Measurements from ENCODE around the gene SCAND1.
"Not testable (repeated sequence)": the region's sequence is repeated elsewhere in the genome, so short reads cannot be mapped to it uniquely, and the experiment has no call there.

The SCAND1 gene

GRCh38 chr20:35954200-35954906 lies at the start of gene SCAND1:
Gene SCAND1 (minus strand): TSS chr20:35954502. CDS start chr20:35954284, 218 bp downstream.
- DNase-seq (ENCODE audit: low read depth) = peak; percentile 95

DNA sequence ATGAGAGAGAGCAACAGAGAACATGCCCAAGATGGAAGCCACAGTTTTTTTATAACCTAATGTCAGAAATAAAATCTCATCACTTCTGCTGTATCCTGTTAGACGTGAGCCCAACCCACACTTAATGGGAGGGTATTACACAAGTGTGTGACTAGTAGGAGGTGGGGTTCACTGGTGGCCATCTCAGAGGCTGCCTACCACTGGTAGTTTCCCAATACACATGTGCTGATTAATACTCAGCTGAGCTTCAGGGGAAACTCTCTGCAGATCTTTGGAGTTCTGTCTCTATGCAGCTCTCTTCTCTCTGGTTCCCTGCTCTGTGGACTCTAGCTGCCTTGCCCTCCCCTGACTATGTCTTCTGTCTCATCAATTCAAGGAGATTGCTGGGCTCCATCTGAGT lies 49.7 kb upstream of the SCAND1 start:
- DNase-seq (ENCODE audit: low read depth) = no peak

DNA sequence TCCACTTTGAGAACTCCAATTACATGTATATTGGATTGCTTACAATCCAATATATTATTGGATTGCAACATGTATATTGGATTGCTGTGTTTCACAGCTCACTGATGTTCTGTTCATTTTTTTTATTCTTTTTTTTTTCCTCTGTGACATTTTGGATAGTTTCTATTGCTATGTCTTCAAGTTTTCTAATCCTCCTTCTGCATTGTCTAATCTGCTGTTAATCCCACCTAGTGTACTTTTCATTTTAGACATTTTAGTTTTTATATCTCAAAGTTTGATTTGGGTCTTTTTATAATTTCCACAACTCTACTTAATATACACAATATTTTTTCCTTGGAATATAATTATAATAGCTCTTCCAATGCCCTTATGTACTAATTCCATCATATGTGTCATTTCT lies 48.6 kb upstream of the SCAND1 start:
- DNase-seq (ENCODE audit: low read depth) = no peak

DNA sequence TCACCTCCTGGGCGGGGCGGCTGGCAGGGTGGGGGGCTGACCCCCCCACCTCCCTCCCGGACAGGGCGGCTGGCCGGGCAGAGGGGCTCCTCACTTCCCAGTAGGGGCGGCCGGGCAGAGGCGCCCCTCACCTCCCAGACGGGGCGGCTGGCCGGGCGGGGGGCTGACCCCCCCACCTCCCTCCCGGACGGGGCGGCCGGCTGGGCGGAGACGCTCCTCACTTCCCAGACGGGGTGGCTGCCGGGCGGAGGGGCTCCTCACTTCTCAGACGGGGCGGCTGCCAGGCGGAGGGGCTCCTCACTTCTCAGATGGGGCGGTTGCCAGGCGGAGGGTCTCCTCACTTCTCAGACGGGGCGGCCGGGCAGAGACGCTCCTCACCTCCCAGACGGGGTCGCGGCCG lies 47.0 kb upstream of the SCAND1 start:
- not testable (repeated sequence) for DNase-seq (ENCODE audit: low read depth)

- not testable (repeated sequence) for DNase-seq (ENCODE audit: low read depth)
These were observed 42.2 kb upstream of the SCAND1 start for GRCh38 chr20:35996492-35996891.

DNA sequence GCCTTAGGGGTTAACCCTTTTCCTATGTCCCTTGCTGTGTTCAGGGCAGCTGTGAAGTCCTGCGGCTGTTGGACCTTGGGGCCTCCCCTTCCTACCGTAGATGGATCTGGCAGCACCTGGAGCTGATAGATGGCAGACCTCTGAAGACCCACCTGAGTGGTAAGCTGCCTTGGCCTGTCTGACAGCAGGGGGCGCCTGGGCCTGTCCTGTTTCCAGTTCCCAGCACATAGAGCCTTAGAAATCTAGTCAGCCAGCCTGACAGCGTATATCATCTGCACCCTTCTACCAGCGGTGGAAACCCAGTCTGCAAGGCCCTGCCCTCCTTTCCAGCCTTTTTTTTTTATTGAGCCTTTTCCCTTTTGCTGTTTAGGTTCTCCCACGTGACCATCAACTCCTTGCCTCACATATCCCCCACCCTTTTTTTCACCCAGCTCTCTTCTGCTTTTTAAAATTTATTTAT lies 40.7 kb upstream of the SCAND1 start:
- DNase-seq (ENCODE audit: low read depth) = peak; percentile 70

GRCh38 chr20:35992713-35993335 lies 38.5 kb upstream of the SCAND1 start:
- peak; percentile 4 for DNase-seq (ENCODE audit: low read depth)

- DNase-seq (ENCODE audit: low read depth) = no peak
These were observed 37.0 kb upstream of the SCAND1 start for GRCh38 chr20:35991142-35991771.

DNA sequence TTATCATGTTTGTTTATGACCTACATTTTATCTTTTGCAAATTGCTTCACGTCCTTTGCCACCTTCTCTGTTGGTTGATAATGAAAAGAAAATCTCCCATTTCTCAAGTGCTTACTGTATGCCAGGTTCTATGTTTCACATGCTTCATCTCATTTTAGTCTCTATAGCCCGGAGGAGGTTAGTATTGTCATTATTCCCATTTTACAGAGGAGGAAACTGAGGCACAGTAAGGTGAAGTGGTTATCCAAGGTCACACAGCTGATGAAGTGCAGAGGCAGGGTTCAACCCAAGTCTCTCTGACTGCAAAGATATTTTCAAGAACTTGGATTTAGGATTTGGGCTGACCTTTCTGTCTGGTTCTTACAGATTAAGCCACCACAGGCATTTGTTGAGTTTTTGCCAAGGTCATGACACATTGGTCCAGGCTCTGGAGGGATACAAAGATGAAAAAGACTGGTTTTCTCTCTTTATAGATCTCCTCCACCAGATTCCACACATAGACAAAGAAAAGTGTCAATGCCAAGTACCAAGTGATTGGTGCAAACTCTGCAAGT lies 34.7 kb upstream of the SCAND1 start:
- no peak for DNase-seq (ENCODE audit: low read depth)

DNA sequence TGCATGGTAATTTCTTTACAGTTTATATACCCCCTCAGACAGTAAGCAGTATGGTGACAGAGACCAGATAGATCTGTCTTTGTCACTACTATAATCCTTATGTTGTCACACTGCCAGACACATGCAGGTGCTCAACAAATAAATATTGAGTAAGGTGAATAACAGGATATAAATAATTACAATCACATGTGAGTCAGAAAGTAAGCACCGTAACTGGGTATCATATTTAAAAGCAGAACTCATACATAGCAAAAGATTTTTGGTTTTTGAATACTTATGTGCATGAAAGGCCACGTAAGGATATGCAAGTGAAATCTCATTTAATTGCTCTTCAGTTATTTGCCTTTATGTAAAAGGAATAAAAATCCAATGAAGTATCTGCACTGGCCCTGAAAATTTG lies 31.5 kb upstream of the SCAND1 start:
- no peak for DNase-seq (ENCODE audit: low read depth)

GRCh38 chr20:35984382-35984781 lies 30.1 kb upstream of the SCAND1 start:
- DNase-seq (ENCODE audit: low read depth) = no peak

- no peak for DNase-seq (ENCODE audit: low read depth)
These were observed 27.7 kb upstream of the SCAND1 start for GRCh38 chr20:35981969-35982368.

GRCh38 chr20:35979544-35979943 lies 25.2 kb upstream of the SCAND1 start:
- no peak for DNase-seq (ENCODE audit: low read depth)

DNA sequence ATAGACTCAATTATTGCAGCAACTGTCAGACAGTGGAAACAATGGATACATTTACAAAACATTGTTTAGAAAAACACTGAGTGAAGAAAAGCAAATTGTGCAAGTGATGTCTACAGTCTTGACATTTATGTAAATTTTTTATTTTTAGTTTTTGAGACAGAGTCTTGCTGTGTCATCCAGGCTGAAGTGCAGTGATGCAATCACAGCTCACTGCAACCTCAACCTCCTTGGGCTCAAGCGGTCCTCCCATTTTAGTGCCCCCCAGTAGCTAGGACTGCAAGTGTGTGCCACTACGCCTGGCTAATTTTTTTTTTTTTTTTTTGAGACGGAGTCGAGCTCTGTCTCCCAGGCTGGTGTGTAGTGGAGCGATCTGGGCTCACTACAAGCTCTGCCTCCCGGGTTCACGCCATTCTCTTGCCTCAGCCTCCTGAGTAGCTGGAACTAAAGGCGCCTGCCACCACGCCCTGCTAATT lies 23.8 kb upstream of the SCAND1 start:
- DNase-seq (ENCODE audit: low read depth) = no peak

GRCh38 chr20:35975576-35976373 lies 21.5 kb upstream of the SCAND1 start:
- no peak for DNase-seq (ENCODE audit: low read depth)

GRCh38 chr20:35974256-35974655 lies 20.0 kb upstream of the SCAND1 start:
- DNase-seq (ENCODE audit: low read depth) = no peak

DNA sequence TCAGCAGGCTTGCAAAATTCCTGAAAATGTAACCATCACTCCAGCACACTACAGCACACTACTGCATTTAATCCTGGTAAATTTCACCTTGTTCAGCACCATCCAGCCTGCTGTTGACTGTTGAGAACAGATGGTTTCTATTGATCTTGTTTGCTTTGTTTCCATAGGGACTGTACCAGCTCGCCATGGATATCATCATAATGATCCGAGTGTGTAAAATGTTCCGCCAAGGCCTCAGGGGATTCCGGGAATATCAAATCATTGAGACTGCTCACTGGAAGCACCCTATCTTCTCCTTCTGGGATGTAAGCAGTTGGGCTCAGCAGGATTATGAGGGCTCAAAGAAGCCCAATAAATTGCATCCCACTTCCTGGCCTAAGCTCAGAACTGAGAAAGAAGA lies 18.2 kb upstream of the SCAND1 start:
- DNase-seq (ENCODE audit: low read depth) = no peak

DNA sequence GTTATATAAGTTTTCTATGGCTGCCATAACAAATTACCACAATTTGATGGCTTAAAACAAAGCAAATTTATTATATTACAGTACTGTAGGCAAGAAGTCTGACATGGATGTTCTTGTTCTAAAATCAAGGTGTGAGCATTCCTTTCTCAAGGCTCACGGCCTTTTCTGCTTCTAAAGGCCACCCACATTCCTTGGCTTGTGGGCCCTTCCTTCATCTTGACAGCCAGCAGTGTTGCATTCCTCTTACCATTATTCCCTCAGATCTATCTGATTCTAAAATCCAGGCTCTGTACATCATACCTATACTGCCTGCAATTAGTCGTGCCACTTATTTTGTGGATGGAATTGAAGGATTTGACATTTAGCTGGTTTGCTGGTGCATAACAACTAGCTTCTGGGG lies 17.7 kb upstream of the SCAND1 start:
- no peak for DNase-seq (ENCODE audit: low read depth)

GRCh38 chr20:35968930-35969329 lies 14.6 kb upstream of the SCAND1 start:
- no peak for DNase-seq (ENCODE audit: low read depth)

DNA sequence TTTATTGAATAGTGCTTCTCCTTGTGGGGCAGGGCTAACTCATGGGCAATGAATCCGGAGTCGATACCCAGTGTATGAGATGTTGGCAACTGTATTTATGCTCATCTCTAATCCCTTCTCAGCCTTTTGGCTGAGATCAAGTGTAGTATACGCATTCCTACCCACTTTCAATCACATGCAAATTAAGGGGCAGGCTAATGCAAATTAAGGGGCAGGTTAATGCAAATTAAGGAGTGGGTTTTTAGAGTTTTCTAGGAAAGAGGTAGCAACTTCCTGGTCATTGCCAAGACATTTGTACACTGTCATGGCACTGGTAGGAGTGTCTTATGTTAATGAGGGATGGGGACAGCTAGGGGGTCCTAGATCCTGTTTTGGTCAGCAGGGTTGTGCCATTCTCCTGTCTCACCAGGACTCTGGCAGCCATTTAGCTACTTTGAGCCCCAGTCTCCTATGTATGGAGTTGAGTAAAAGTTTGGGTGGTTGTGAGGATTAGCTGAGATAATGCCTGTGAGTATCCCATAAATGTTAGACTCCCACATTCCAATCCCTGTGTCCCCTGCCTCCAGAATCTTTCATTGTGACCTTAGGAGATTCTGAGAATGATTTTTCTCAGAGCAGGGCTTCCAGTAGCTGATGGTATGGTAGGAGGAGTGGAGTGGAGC lies 13.8 kb upstream of the SCAND1 start, which contains the start of gene CNBD2:
CNBD2 (plus strand) TSS at position 612 of the 662 bp plus-strand sequence. CDS start 173 bp downstream, outside the sequence.
- DNase-seq (ENCODE audit: low read depth) = no peak

- DNase-seq (ENCODE audit: low read depth) = no peak
These were observed 9.6 kb upstream of the SCAND1 start for GRCh38 chr20:35963878-35964277.
